ENCODE data around the gene UQCC2. TPM values are rescaled to one million over a fixed set of nuclear protein-coding genes. Genes with fewer than 3 reads are reported as not detected.

The UQCC2 gene
- 10 to 100 TPM; 70.7 to 75.3 TPM for total RNA-seq

DNA sequence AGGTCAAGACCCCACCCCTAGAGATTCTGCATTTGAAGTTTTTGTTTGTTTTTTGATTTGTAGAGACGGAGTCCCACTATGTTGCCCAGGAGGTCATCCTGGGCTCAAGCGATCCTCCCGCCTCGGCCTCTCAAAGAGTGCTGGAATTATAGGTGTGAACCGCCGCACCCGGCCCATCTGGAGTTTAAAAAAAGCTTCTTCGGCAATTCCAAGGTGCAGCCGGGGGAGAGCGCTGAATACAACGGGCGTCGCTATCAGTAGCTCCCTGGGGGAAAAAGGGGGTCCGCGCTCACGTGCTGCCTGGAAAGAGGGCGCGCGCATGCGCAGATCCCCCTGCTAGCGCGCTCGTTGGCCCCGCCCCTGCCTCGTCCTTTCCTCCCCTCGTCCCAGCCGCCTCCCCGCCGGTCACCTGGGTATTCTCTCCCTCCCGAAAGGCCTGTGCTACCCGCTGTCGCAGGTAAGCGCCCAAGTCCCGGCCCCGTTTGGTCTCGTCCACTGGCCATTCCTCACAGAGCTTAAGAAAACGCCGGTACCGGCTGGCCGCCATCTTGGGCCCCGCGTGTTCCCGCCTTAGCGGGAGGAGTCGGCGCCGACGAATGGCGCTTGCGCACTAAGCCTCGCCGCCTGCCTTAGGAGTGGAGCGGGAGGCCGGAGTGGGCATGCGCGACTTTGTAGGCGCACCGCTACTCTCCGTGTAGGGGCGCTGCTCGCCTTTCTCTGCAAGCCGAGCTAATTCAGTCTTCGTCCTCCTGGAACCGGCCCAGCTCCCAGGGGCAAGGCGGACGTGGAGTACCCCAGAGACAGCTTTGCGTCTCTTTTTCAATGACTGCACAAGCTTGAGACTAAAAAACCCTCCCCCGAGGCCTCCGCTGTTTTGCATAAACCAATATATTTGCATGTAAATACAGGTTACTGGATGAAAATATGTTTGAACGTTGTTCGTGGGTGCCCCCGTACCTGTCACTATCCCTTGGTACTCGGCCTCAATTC, at the start of gene UQCC2:
Gene UQCC2, minus strand, starts transcription at position 561 of the 990 bp plus-strand sequence. Its CDS starts 14 bp downstream, at position 547.
- Mint-ChIP-seq H3K27ac (peak within 1 kb of the TSS; percentile 90), H3K4me3 (peak within 1 kb of the TSS; percentile 97), H3K36me3 (ENCODE audit: low read depth) (peaks cover 28% of the 10 kb centered on the region), H3K9me3 (no peaks in the 10 kb centered on the region), H3K27me3 (peaks cover 3% of the 10 kb centered on the region), H3K4me1 (peaks cover 42% of the 10 kb centered on the region)
- ChIA-PET CTCF (interaction anchor here (0.6 to 4.2 kb wide), 44 partner anchors 8 to 443 kb away, joined by 3 to 59 read pairs (median 4); partner anchors contain the start of genes BAK1, CUTA, IP6K3 and ITPR3), POLR2A (interaction anchor here (0.6 to 2.9 kb wide), 37 partner anchors 8 to 440 kb away, joined by 3 to 23 read pairs (median 4); partner anchors contain the start of genes B3GALT4, BAK1, ITPR3 and LEMD2)
- peak; percentile 98 for DNase-seq

DNA sequence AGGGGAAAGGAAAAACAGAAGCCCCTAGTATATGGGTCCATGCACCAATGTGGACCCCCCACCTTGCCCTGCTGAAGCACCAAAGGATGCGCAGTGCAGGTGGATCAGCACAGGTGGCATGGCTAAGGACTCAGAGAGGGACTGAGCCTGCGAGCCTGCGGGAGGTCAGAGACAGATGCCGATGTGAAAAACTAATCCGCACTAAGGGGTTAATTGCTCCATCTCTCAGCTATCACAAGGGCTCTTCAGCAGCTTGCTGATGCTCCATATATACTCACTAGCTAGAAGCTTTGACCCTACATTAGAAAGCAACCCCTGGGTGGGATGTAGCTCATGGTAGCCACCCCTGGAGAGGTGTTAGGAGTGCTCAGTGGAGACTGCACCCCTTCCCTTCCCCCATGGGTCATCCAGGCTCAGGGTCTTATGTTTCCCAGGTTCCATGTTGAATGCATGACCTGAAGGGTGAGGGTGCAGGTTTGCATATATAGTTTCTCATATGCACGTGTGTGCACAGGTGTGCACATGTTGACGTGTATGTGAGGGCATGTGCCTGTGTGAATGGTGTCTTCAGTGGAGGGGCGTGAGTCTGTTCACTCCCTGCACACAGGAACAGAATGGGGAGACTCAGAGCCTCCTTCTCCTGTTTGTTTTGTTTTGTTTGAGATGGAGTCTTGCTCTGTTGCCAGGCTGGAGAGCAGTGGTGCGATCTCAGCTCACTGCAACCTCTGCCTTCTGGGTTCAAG, 48.6 kb upstream of the UQCC2 start:
- H3K27me3 Mint-ChIP-seq: no peaks in the 10 kb centered on the region
- ChIA-PET CTCF (interaction anchor here (1.0 to 1.9 kb wide), 3 partner anchors 14 to 295 kb away, joined by 4 to 5 read pairs (median 5); partner anchors contain the start of gene IP6K3), POLR2A (interaction anchor here (1.2 kb wide), 1 partner anchor 49 kb away, joined by 4 read pairs; the partner anchor contains the start of gene UQCC2)
- H3K9me3 Mint-ChIP-seq: no peaks in the 10 kb centered on the region
- no peak overlapping the region for H3K4me3 Mint-ChIP-seq
- no peak overlapping the region for H3K27ac Mint-ChIP-seq
- H3K36me3 Mint-ChIP-seq (ENCODE audit: low read depth): no peaks in the 10 kb centered on the region
- H3K4me1 Mint-ChIP-seq: no peaks in the 10 kb centered on the region
- DNase-seq: no peak

DNA sequence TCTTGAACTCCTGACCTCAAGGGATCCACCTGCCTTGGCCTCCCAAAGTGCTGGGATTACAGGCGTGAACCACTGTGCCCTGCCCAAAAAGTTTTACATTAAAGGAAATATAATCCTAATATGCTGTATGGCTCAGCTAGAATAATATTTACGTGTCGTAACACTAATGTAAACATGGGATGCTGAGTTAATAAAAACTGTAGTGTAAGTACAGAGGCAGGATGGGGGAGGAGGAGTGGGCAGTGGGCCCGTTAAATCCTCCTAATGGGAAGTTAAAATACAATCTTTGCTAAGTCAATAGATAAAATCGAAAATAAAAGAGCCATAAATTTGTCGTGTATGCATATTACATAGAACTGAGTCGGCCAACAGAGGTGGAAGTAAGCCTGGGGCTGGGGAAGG, 47.3 kb upstream of the UQCC2 start:
- ChIA-PET CTCF (interaction anchor here (0.7 to 1.2 kb wide), 2 partner anchors 14 to 47 kb away, joined by 3 read pairs; partner anchors contain the start of gene UQCC2), POLR2A (interaction anchor here (1.2 kb wide), 1 partner anchor 47 kb away, joined by 4 read pairs; the partner anchor contains the start of gene UQCC2)
- H3K4me3 Mint-ChIP-seq: no peak overlapping the region

DNA sequence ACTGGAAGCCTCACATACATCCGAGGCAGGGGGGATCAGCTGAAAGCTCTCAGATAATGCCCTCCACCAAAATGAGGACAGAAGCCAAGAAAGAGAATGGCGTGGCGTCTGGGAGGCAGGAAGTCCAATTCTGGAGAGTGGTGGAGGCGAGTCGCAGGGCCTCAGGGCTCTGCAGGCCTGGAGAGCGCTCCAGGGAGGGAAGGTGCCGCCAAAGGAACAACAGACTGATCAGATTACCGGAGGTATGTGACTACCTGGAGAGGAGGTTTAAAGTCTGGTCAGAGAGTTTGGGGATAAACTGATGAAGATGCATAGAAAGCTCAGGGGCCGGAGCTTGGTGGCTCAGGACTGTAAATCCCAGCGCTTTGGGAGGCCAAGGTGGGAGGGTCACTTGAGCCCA, 46.4 kb upstream of the UQCC2 start:
- POLR2A ChIA-PET: no interaction called here

More for the DNA sequence above, 47.3 kb upstream of the UQCC2 start:
- Mint-ChIP-seq H3K4me1 (no peaks in the 10 kb centered on the region), H3K36me3 (ENCODE audit: low read depth) (no peaks in the 10 kb centered on the region), H3K9me3 (no peaks in the 10 kb centered on the region), H3K27me3 (no peaks in the 10 kb centered on the region), H3K27ac (no peak overlapping the region)
- no peak for DNase-seq

DNA sequence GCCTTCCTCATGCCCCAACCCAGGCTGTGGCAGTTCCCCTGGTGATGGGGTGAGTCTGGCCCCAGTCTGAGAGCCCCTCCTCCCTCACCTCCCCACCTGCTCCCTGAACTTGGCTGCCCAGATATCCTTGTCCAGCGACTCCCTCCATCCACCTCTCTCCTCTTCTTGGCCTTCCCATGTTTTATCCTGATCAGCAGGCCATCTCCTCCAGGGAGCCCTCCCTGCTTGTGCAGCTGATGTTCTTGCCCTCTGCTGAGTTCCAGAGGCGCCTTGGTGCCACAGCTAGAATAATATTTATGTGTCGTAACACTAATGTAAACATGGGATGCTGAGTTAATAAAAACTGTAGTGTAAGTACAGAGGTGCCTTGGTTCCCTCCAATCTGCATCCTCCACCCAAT, 45.6 kb upstream of the UQCC2 start:
- H3K4me1 Mint-ChIP-seq: no peaks in the 10 kb centered on the region
- no peaks in the 10 kb centered on the region for H3K27me3 Mint-ChIP-seq
- H3K36me3 Mint-ChIP-seq (ENCODE audit: low read depth): no peaks in the 10 kb centered on the region
- no peaks in the 10 kb centered on the region for H3K9me3 Mint-ChIP-seq
- no peak overlapping the region for H3K4me3 Mint-ChIP-seq
- no peak for DNase-seq
- ChIA-PET CTCF (no interaction called here), POLR2A (no interaction called here)
- H3K27ac Mint-ChIP-seq: no peak overlapping the region

More for the DNA sequence above, 46.4 kb upstream of the UQCC2 start:
- no peaks in the 10 kb centered on the region for H3K27me3 Mint-ChIP-seq
- no peaks in the 10 kb centered on the region for H3K9me3 Mint-ChIP-seq
- H3K27ac Mint-ChIP-seq: no peak overlapping the region
- H3K36me3 Mint-ChIP-seq (ENCODE audit: low read depth): no peaks in the 10 kb centered on the region
- CTCF ChIA-PET: no interaction called here
- H3K4me1 Mint-ChIP-seq: no peaks in the 10 kb centered on the region
- H3K4me3 Mint-ChIP-seq: no peak overlapping the region
- no peak for DNase-seq

DNA sequence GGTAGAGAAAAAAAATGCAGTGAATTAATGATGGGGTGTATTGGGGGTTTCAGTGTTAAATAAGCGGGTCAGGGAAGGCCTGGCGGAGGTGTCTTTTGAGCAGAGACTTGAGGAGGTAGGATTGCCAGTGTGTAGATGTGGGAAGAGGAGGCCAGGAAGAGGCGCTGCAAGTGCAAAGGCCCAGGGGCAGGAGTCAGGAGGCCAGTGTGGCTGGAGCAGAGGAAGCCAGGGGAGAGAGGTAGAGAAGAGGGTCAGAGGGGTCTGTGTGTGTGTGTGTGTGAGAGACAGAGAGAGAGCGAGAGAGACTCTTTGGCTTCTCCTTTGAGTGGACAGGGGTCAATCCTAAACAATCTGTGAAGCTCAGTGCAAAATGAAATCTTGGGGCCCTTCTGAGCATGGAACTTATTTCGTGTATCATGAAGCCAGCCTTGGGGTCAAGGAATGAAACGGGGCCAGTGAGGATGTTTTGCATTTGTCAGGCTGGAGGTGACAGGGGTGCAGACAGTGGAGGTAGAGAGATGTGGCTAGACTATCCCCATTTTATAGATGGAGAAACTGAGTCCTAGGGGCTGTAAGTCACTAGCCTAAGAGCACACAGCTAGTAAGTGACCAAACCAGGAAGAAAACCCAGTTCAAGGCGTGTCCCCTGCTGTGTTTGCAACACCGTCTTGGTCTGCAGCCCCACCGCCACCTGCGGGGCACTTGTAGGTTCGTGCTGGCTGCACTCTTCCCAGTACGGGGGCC, 44.9 kb upstream of the UQCC2 start:
- no peaks in the 10 kb centered on the region for H3K27me3 Mint-ChIP-seq
- CTCF ChIA-PET: no interaction called here

DNA sequence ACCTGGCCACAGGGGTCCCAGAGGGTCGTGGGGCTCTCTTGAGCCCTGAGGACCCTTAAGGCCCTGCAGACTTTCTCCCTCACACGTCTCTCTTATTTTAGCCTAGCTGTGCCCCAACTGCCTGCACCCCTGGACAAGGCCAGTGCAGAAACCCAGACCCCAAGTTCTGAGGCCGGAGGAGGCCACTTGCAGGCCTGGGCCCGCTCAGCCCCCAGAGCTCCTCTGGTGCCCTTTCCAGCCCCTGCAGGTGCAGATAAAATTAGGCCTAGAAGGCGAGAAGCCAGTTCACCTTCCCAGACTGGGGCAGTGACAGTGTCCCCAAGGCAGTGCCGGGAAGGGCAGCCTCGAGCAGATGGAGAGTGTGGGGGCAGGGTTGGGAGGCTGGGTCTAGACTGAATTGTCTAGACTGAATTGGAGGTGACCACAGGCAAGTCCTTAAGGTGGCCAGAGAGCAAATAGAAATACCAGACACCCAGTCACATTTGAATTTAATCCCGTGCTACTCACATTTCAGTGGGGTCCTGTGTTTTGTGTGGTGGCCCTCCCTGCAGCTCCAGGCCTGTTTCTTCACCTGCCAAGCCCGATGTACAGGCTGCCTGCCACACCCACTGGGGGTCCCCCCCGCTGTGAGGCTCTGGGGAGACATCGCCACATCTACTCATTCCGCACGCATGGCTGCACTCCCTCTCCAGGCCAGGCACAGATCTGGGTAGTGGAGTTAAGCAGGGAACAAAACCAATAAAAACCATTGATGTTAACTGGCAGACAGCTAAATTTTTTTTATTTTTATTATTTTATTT, 43.8 kb upstream of the UQCC2 start:
- Mint-ChIP-seq H3K27me3 (no peaks in the 10 kb centered on the region), H3K4me1 (no peaks in the 10 kb centered on the region), H3K4me3 (no peak overlapping the region), H3K9me3 (no peaks in the 10 kb centered on the region), H3K36me3 (ENCODE audit: low read depth) (no peaks in the 10 kb centered on the region), H3K27ac (no peak overlapping the region)
- POLR2A ChIA-PET: no interaction called here
- no peak for DNase-seq
- CTCF ChIA-PET: no interaction called here

More for the DNA sequence above, 44.9 kb upstream of the UQCC2 start:
- Mint-ChIP-seq H3K36me3 (ENCODE audit: low read depth) (no peaks in the 10 kb centered on the region), H3K4me3 (no peak overlapping the region), H3K27ac (no peak overlapping the region), H3K9me3 (no peaks in the 10 kb centered on the region), H3K4me1 (no peaks in the 10 kb centered on the region)
- no peak for DNase-seq
- POLR2A ChIA-PET: no interaction called here

DNA sequence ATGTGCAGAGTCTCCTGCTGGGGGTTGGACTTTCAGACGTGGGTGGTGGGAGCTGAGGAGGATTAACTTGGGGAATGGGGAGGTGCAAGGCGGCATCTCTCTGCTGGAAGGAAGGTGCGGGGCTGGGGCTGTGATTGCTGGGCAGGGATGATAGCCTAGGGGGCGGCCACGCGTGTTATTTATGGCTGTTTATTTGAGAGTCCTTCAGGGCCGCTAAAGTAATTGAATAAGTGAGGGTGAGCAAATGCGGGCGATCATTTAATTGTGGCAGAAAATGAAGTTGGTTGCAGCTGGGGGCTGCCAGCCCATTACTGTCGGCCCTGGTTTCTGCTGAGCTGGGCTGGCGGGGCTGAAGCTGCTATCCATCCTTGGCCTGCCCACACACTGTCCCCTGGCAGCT, 42.7 kb upstream of the UQCC2 start:
- ChIA-PET CTCF (interaction anchor here (1.8 kb wide), 1 partner anchor 10 kb away, joined by 5 read pairs; no protein-coding TSS in a partner anchor), POLR2A (no interaction called here)
- H3K36me3 Mint-ChIP-seq (ENCODE audit: low read depth): no peaks in the 10 kb centered on the region
- H3K4me3 Mint-ChIP-seq: no peak overlapping the region
- H3K27me3 Mint-ChIP-seq: no peaks in the 10 kb centered on the region
- DNase-seq: no peak
- no peaks in the 10 kb centered on the region for H3K9me3 Mint-ChIP-seq
- H3K27ac Mint-ChIP-seq: no peak overlapping the region
- no peaks in the 10 kb centered on the region for H3K4me1 Mint-ChIP-seq

DNA sequence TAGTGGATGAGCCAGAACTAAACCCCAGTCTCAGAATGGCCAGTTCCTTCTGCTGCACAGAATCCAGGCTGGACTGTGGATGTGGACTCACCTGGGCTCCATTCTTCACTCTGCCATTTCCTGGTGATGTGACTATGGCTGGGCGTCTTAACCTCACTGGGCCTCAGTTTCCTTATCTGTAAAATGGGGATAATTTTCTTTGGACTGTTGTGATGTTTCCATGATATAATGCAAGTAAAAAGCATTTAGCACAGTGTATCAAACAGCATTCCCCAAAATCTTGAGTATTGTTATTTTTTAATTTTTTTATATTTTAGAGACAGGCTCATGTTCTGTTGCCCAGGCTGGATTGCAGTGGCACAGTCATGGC, 41.1 kb upstream of the UQCC2 start:
- Mint-ChIP-seq H3K27ac (no peak overlapping the region), H3K9me3 (no peaks in the 10 kb centered on the region), H3K4me3 (no peak overlapping the region), H3K36me3 (ENCODE audit: low read depth) (no peaks in the 10 kb centered on the region), H3K4me1 (no peaks in the 10 kb centered on the region), H3K27me3 (no peaks in the 10 kb centered on the region)
- CTCF ChIA-PET: interaction anchor here (1.4 to 1.8 kb wide), 2 partner anchors 9 kb away, joined by 3 to 5 read pairs; no protein-coding TSS in a partner anchor
- POLR2A ChIA-PET: no interaction called here
- DNase-seq: no peak

DNA sequence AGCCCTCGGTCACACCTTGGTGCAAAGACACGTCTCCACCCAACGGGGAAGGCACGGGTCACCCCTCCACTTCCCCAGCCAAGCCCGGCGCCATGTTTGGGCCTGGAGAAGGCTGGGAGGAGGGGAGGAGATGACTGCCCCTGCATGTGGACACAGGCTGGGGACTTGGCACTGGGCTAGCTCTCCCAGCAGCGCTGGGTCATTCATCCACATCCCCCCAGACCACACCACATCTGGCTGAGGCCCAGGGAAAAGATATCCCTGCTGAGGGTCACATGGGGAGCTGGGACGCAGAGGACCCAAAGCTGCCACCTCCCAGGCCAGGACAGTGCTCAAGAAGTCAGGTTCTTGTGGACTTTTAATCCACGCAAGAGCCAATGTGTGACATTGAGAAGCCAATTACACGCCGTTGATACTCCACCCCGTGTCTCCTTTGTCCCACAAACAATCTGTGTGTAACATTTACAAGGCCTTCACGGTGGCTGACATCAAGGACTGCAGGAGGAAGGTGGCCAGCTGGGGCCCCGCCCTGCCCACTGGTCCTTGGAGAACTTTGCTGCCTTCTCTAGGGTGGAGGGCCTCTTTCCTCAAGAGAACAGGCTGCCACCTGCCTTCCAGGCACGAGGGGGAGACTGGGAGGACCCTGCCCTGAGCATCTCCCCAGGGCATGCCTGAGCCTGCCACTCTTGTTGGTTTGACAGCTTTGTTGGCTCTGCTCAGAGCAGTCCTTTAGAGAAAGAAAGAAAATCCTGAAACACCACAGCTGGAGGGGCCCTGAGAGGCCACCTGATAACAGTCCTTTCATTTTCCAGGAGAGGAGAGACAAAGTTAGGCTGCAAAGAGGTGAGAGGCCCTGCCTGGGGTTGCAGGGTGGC, 40.5 kb upstream of the UQCC2 start:
- no peaks in the 10 kb centered on the region for H3K4me1 Mint-ChIP-seq
- H3K9me3 Mint-ChIP-seq: no peaks in the 10 kb centered on the region
- no peak for DNase-seq
- H3K36me3 Mint-ChIP-seq (ENCODE audit: low read depth): no peaks in the 10 kb centered on the region
- CTCF ChIA-PET: interaction anchor here (1.4 kb wide), 1 partner anchor 9 kb away, joined by 3 read pairs; no protein-coding TSS in a partner anchor
- no peaks in the 10 kb centered on the region for H3K27me3 Mint-ChIP-seq
- POLR2A ChIA-PET: no interaction called here
- H3K4me3 Mint-ChIP-seq: no peak overlapping the region
- H3K27ac Mint-ChIP-seq: no peak overlapping the region

DNA sequence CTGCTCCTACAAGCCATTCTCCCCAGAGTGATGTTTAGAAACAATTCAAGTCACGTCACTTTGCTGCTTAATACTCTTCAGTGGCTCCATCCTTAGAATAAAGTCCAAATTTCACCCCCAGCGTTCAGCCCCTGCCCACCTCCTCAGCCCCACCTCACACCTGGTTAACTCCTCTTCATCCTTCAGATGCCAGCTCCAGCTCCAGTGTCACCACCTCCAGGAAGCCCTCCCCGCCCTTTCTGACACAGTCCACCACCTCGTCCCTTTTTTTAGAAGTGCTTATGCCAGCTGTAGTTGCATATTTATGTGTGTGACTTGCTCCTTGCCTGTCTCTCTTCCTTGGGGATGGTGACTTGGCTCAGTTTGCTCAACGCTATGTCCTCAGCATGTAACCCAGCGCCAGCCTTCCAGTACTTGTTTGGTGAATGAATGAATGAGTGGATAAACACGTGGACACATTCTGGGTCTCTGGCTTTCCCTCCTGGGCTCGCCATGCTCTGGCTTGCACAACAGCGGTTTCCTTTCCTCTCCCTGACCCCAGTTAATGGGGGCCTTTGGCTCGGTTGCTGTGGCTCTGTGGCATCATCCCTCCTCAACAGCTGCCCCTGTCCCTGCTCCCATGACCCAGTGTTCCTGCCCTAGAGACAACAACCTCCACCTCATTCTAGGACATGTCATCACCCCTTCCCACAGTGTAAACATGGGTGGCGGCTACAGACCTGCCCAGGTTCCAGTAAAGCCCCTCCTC, 38.9 kb upstream of the UQCC2 start:
- no peak for DNase-seq
- H3K27ac Mint-ChIP-seq: no peak overlapping the region
- H3K9me3 Mint-ChIP-seq: no peaks in the 10 kb centered on the region
- ChIA-PET CTCF (no interaction called here), POLR2A (no interaction called here)
- no peaks in the 10 kb centered on the region for H3K4me1 Mint-ChIP-seq
- H3K4me3 Mint-ChIP-seq: no peak overlapping the region
- H3K36me3 Mint-ChIP-seq (ENCODE audit: low read depth): no peaks in the 10 kb centered on the region
- peaks cover 1% of the 10 kb centered on the region for H3K27me3 Mint-ChIP-seq

All from activated CD4-positive, alpha-beta memory T cell treated with anti-CD3 and anti-CD28 coated beads, Interleukin-2, amount 10 ng/mL, durations not matched to agents 7 days and 5 days (primary cell).